GM19467 (cell line): Measurements from ENCODE around the gene PDE6B.
A peak's percentile ranks its signal among the peaks of the same experiment; 100 is the strongest.
"Not testable (repeated sequence)": the region's sequence is repeated elsewhere in the genome, so short reads cannot be mapped to it uniquely, and the experiment has no call there.

Experiments
- ATAC-seq: cut with Tn5 transposase; IDR thresholded peaks from one replicate; pipeline ENCODE4 v1.9.1; 2021; ENCODE audit warnings: mild to moderate bottlenecking, moderate library complexity; ENCODE audit not compliant: unreplicated experiment

Gene PDE6B

DNA sequence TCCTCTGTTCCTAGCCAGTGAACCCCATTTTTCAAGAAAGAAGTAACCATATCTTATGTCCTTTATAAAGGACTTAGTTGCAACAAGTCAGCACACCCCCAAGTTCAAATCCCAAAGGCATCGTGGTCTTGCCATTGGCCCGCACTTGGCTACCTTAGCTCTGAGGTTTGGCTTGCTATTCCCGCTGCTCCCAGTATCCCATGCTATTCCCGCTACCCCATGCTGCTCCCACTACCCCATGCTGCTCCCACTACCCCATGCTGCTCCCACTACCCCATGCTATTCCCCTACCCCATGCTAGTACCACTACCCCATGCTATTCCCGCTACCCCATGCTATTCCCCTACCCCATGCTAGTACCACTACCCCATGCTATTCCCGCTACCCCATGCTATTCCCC, 42.8 kb downstream of the PDE6B start:
- not testable (repeated sequence) for ATAC-seq

DNA sequence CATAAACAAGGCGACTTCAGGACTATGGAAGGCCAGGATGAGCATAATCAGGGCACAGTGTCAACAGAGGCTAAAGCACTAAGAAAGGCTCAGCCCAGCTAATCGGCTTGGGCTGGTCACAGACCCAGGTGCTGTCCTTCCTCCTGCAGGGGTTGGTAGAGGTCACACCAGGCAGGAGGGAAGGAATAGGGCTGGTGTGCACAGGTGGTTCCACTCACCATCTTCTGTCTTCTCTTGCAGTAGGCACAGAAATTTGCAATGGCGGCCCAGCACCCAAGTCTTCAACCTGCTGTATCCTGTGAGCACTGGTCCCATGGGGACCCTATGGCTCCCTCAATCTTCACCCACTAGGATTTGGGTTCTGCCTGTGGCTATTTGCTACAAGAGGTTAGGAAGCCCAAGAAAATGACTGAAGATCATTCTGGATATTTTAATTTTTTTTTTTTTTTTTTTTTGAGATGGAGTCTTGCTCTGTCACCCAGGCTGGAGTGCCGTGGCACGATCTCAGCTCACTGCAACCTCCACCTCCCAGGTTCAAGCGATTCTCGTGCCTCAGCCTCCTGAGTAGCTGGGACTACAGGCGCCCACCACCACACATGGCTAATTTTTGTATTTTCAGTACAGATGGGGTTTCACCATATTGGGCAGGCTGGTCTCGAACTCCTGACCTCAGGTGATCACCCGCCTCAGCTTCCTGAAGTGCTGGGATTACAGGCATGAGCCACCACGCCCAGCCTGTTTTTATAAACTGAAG, 44.6 kb downstream of the PDE6B start:
- ATAC-seq = not testable (repeated sequence)

DNA sequence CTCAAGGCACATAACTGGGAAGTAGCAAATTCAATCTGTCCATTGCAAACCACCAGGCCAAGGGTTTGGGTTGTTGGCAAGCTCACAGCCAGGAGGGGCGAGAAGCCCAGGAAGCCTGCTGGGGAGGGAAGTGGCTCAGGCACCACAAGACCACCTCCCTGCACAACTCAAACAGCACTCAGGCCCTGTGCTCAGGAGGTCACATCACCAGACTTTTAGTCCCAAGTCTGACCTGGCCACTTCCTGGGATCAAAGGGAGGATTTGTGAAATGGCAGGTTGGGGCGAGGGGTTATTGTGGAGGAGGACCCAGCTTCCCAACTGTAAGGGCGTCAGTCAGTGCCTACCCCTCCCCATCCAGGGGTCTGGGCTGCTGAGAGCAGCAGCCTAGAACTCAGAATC, 46.4 kb downstream of the PDE6B start:
- ATAC-seq = no peak

DNA sequence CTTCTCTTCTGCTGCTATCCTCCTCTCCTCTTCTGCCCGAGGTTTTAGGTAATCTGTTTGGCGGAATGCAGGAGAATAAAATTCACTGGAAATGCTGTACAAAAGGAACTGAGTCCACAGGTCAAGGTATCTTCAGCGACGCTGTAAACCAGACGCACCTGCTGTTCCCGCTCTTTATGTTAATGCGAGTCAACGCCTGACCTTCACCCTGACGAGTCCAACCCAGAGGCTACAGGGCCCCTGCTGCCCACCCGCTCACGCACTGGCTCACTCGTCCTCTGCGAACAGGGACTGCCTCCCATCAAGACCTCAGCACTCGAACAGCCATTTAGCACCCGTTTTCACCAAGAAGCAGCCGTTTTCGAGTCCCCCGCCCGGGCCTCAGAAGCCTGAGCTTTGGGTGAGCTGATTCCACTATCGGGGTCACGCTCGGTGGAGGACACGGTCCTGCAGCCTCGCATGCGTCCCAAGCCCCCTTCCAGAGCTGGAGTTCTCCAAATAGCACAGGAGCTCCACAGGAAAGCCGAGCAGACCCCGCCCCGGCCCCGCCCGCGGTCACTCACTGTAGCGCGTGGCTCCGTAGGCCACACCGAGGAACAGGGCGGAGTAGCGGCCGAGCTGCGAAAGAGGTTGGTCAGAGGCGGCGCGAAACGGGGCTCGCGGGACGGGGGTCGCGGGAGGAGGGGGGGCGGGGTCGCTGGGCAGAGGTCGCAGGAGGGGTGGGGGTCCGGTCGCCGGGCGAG, 48.1 kb downstream of the PDE6B start:
- no peak for ATAC-seq

DNA sequence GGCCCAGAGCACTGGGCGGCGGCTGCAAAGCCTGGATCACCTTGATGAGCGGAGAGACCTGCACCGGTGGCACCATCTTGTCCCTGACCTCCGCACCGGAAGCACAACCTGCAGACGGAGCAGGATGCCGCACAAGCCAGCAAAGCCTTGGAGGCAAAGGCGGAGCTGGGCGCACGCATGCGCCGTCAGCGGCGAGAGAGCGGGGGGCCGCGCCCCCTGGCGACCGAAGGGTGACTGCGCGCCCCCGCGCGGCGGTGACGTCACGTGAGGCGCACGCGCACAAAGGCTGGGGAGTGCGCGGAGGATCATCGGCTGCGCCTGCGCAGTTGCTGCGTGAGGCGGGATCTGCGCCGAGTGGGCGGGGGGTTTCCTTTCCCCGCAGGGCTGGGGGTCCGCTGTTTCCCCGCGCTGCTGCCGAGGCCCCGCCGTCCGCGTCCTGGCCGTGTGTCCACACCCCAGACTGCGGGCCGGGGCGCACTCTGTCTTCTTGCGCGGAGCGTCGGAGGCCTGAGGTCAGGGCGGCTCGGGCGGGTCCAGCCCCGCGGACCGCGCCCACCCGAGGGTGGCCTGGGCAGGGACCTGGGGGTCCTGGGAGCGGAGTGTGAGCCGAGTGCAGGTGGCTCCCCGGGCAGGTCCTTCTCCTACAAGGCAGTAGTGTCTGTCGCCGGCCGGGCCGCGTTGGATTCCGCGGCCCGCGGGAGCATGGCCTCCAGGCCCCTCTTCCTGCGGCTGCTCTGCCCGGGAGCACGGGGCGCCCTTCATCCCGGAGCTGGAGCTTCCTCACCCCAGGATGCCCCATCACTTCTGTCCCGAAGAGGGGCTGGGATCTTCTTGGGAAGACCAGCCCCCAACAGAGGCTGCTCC, 49.0 kb downstream of the PDE6B start, which contains the start of the genes ATP5ME and MYL5:
Gene ATP5ME, minus strand, starts transcription at position 105 of the 864 bp plus-strand sequence. Its CDS starts 29 bp downstream, at position 76.
Gene MYL5, plus strand, starts transcription at position 371 of the 864 bp plus-strand sequence. CDS start 3,485 bp downstream, outside the sequence.
- peak; percentile 79 for ATAC-seq

DNA sequence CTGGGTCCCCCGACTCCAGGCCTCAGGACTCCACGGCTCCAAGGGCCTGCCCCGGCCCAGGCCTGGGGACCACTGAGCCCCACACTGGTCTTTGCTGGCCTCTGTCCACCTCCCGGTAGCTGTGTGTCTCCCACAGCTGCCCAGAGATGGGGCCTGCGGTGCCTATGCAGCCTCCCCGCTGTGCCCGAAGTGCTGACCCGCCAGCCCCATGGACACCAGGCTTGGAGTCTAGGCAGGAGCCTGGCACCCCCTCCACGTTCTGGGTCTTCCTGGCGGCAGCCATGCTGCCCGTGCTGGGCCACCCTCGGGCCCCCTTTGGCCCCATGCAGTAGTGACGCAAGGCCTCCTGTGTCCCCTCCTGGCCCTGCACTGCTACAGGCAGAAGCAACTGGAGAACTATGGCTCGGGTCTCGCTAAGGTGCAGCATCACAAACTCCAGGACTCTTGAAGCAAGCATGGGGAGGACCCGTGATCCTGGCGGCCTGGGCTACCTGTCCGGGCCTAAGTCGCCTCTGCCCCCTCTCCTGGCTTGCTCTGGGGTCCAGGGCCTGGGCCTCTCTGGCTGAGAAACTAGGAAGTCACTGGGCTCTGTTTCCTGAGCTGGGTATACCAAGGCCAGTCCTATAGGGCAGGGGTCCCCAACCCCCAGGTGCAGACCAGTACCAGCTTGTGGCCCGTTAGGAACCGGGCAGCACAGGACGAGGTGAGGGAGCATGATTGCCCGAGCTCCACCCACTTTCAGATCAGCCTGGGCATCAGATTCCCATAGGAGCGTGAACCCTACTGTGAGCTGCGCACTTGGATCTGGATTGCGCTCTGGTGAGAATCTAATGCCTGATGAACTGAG, 49.9 kb downstream of the PDE6B start:
- no peak for ATAC-seq

DNA sequence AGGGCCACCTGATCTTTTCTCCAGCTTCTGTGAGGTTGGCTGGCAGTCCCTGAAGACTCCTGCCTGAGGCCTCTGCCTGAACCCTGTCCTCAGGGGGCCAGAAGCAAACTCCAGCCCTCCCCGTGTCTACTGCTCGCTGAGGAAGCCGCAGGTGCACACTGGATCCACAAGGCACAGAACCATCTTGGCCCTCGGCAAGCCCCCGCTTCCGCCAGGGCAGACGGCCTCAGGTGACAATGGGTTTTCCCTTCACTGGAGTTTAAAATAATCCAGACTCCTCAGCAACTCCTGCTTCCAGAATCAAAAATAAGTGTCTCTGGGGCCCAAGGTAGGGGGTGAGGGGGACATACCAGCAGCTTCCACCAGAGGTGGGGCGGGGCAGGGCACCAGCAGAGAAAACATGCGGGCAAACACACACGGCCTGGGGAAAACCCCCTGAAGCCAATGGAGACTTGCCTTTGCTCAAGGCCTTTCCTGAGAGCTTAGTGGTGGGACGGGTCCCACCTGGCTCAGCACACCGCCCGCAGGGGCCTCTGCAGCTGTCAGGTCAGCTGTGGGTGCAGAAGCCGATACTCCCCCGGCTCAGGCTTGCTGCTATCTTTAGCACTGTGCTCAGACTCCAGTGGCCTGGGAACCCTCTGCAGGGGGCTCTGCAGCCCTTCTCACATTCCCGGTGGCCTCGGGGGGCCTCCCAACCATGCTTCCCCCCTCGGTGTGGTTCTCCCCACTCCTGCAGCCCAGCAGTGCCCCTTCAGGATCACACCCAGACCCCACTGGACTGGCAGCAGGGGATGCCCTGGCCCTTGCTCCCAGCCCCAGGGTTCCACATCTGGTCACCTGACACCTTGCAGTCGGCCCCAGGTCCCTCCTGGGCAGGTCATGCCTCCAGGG, 50.9 kb downstream of the PDE6B start:
- no peak for ATAC-seq

DNA sequence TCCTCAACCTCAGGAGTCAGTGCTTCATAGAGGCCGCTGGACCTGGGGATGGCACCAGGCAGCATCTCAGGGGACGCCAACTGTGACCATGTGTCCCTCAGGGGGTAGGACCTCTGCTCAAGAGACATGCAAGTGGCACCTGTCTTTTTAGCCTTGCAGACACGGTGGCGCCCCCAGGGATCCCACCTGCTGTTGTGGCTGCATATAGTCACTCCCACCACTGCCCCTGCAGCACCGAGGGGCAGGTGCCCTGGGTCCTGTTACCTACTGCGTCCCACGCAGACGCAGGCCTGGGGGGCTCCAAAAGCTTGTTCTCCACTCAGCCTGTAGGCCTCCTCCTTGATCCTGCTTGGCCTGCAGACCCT, 51.5 kb downstream of the PDE6B start:
- no peak for ATAC-seq

DNA sequence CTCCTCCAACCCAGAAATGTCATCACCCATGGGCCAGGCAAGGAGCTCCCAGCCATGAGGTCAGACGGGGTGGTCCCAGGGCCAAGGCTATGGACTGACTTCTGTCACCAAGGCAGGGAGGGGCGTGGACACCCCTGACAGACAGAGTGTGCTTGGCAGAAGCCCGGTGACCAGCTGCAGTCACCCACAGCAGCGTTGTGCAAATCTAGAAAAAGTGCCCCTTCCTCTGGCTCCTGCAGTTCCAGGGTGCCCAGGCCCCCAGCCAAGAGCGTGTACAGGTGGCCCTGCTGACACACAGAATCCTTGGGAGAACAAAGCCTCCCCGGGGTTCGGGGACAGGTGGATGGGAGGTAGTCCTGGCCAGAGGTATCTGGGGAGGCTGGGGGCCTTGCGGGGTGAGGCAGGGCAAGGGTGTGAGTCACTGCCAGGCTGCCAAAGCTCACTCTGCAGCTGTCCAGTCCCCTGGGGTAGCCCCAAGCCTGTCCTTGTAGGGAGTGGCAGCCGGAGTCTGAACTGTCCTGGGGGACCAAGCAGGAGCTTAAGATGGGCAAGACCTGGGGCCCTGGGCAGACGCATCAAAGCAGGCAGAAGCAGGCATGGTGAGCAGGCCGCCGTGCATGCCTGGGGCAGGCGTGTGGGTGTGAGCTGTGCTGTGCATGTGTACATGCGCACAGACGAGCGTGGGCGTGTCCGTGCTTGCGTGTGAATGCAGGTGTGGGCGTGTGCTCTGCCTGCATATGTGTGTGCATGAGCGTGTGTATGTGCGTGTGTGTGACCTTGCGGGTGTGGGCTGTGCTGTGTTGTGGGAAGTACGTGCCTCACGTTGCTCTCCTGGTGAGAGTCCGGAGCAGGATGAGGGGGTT, 52.3 kb downstream of the PDE6B start:
- no peak for ATAC-seq

DNA sequence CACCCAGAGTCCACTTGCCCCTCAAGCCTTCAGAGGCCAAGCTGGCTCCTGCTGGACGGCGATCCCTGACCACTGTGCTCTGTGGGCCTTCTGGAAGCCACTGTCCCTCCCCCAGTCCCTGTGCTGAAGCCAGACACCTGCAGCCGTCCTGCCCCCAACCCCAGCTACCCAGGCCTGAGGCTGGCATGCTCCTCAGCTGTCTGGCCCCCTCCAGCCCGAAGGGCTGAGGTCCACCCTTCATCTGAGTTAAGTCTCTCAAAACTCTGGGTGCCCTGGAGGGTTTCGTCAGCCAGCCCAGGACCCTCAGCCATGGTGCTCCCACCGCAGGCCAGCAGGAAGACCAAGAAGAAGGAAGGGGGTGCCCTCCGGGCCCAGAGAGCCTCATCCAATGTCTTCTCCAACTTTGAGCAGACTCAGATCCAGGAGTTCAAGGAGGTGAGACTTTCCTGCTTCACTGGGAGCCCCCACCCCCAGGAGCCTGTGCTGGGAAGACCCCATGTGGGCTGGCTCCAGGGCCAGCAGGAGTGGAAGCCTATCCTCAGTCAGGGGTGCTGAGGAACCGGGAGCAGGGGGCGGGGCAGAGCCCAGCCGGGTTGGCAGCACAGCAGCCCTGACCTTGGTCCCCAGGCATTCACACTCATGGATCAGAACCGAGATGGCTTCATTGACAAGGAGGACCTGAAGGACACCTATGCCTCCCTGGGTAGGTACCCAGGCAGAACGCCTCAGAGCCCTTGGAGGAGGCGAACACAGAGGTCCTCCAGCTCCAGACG, 53.1 kb downstream of the PDE6B start:
- no peak for ATAC-seq

DNA sequence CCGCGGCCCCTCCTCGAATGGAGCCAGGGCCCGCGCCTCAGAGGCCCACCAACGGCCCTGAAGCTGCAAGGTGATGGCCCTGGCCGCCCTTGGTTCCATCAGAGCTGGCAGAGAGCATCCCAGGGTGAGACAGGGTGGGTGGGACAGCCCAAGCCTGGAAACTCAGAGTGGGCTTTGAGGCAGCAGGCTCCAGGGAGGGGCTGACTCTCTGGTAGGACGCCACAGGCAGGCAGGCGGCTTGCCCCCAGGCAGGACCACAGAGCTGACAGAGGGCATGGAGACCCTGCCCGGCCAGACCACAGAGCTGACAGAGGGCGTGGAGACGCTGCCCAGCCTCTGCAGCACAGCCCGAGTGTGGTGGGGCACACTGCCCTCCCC, 53.7 kb downstream of the PDE6B start:
- ATAC-seq = no peak

DNA sequence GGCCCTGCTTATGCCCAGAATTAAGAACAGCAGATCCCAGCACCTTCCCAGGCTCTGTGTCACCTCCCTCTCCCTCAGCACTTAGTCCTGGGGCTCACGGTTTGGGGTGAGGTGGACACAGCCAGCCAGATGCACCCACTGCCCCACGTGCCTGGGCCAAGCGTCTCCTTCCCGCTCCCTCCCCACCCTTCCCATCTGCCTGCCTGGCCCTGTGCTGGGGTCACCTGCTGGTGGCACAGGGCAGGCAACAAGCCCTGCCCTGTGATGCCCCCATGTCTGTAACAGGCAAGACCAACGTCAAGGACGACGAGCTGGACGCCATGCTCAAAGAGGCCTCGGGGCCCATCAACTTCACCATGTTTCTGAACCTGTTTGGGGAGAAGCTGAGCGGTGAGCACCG, 54.3 kb downstream of the PDE6B start:
- no peak for ATAC-seq

DNA sequence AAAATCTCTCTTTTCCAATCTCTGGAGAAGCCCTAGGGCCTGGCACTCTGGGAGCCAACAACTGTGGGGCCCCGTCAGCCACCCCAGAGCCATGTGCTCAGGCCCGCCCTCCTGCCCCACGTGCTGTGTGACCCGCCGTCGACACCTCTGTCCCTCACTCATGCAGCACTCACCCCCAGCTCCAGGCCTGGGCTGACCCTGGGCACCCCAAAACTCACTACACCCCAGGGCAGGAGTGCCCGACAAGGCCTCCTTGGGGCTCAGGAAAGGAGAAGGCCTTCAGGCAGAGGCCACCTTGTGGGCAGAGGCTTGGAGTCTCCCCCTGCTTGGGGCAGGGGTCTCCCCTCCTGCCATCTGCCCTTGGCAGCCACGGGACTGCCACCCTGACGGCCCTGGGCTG, 54.7 kb downstream of the PDE6B start:
- no peak for ATAC-seq

DNA sequence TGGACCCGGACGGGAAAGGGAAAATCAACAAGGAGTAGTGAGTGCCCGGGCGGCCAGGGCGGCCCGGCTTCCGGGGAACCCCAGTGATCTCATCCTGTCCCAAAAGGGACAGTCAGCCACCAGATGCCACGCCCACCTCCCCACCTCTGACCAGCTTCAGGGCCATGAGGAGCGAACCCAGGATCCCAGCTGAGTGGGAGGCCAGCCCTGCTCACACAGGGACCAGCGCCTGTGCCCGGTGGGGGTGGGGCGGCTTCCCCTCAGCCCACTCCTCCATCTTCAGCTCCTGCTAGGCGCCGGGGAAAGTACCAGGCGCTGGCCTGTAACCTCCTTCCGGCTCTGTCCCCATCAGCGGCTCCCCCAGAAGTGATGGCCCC, 55.2 kb downstream of the PDE6B start:
- no peak for ATAC-seq

DNA sequence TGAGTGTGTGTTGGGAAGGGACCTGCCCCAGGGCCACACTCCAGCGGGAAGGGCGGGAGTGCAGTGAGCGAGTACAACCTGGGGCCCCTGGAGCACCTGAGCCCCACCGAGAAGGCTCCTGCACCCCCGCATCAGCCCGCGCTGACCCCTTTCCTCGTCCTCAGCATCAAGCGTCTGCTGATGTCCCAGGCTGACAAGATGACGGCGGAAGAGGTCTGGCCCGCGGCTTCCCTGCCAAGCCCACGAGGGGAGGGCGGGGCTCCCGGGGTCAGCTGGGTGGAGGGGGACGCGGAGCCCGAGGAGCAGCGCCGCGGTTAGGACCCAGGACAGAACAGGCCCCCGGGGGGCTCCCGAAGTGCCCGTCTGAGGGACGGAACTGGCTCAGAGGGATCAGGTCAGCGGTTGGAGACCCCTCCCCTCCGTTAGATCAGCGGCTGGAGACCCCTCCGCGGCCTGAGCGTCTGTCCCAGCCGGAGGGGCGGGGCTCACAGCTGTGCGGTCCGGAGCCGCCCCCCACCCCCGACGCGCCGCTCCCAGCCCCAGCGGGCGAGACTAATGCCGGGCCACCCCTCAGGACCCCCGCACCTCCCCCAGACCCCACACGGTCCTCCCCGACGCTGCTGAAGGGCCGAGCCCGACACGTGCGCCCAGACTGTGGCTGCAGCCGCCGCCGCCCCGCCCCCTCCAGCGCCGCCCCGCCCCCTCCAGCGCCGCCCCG, 55.7 kb downstream of the PDE6B start:
- no peak for ATAC-seq

DNA sequence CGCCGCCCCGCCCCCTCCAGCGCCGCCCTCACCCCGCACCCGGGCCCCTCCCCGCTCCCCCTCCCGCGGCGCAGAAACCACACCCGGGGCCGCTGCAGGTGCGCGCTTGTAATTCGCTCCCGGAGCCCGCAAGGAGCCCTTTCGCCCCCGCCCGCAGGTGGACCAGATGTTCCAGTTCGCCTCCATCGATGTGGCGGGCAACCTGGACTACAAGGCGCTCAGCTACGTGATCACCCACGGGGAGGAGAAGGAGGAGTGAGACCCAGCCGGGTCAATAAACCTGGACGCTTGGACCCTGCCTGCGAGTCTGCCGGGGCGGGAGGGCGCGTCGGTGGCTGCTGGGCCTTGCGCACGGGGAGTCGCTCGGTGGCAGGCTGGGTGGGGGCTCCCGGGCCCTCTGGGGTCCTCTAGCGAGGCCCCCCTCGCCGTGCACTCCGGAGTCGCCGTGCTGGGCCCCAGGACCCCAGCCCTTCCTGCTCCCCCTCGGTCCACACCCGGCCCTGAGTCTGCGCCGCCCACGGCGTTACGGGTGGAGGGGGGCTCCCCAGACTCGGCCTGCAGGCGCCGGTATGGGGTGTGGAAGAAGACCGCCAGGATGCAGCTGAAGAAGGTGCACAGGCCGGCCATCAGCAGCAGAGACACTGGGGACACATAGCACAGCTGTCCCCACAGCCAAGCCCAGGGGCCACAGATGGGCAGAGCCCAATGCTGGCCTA, 56.5 kb downstream of the PDE6B start:
- no peak for ATAC-seq
